Heart left ventricle (tissue), 13 donors: Measurements from ENCODE around the gene ZNF333.

Source experiments
- POLR2A ChIP-seq, 2 donors: fragments of 450-650 bp; IDR thresholded peaks; one replicate each; pipeline ENCODE4 v1.6.1; 2017; ENCODE audit warnings: antibody characterized with exemption in 2 of 2, mild to moderate bottlenecking in 2 of 2, moderate library complexity in 2 of 2
- TF ChIP-seq, protein P1 (sequence below), 12 donors: fragments of 200-600 bp; sonication (generic) in 4 of 12; IDR thresholded peaks; one replicate each; pipeline versions ENCODE4 v1.5.0 to v1.8.0; 2018 to 2022; ENCODE audit warnings: antibody characterized with exemption in 12 of 12, mild to moderate bottlenecking in 5 of 12
- donor health status: ischemic (EF 13 %, LVEDD 7.1; RV severe dilation, severe dysfunction).
- donor health status: DM: no; HTN: yes; CAD: no.
- donor health status: DM: no; HTN: no; CAD: no.
- donor health status: ischemic (EF 25% LVEDD 6.9; RV normal size, moderate dysfunction).
- donor health status: ischemic (EF 25% LVEDD 5.7; RV mildly dilated, moderate dysfunction).
- donor health status: ischemic (EF 35%, LVEDD 5.7; RV mildly dilated, moderate dysfunction).
- donor health status: nonischemic (EF 11% LVEDD 7.7; RV severe dilation, severe dysfunction).
- donor health status: DM: yes; HTN: yes; CAD: no.
- donor health status: PGD.
- donor health status: ischemic (EF 29% LVEDD 5.4; RV normal size, mild dysfunction).
- donor health status: nonischemic (EF 23%, LVEDD 6.1; RV moderate dilation, normal function).

- TF ChIP-seq, protein P1, sequence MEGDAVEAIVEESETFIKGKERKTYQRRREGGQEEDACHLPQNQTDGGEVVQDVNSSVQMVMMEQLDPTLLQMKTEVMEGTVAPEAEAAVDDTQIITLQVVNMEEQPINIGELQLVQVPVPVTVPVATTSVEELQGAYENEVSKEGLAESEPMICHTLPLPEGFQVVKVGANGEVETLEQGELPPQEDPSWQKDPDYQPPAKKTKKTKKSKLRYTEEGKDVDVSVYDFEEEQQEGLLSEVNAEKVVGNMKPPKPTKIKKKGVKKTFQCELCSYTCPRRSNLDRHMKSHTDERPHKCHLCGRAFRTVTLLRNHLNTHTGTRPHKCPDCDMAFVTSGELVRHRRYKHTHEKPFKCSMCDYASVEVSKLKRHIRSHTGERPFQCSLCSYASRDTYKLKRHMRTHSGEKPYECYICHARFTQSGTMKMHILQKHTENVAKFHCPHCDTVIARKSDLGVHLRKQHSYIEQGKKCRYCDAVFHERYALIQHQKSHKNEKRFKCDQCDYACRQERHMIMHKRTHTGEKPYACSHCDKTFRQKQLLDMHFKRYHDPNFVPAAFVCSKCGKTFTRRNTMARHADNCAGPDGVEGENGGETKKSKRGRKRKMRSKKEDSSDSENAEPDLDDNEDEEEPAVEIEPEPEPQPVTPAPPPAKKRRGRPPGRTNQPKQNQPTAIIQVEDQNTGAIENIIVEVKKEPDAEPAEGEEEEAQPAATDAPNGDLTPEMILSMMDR (IDR thresholded peaks at IDR 0.05): no peak
- no peak for TF ChIP-seq POLR2A (IDR thresholded peaks at IDR 0.05)
These were observed 41.3 kb upstream of the ZNF333 start for GRCh38 chr19:14648506-14648905.
